ENCODE data around the gene SSBP4.
"Not testable (repeated sequence)": the region's sequence is repeated elsewhere in the genome, so short reads cannot be mapped to it uniquely, and the experiment has no call there.

The SSBP4 gene

DNA sequence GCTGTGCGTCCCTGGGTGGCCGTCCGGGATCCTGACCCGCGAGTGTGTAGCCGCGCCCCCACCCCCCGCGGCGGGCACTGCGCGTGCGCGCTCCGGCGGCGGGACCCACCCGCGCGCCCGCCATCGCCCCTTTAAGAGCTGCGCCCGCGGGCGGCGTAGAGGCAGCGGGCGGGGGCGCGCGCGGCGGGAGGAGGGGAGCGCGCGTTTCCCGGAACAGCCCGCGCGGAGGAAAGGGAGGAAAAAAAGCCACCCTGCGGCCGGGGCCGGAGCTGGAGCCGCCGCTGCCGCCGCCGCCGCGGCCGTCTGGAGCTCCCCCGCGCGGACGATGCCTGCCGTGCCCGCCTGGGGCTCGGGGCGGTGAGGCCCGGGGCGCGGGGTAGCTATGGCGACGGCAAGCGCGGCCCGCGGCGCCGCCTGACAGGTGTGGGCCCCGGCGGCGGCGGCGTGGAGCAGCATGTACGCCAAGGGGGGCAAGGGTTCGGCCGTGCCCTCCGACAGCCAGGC lies at the start of gene SSBP4:
Gene SSBP4, plus strand, starts transcription at position 204 of the 504 bp plus-strand sequence. Its CDS starts 251 bp downstream, at position 455.
- peak; percentile 45 for DNase-seq

DNA sequence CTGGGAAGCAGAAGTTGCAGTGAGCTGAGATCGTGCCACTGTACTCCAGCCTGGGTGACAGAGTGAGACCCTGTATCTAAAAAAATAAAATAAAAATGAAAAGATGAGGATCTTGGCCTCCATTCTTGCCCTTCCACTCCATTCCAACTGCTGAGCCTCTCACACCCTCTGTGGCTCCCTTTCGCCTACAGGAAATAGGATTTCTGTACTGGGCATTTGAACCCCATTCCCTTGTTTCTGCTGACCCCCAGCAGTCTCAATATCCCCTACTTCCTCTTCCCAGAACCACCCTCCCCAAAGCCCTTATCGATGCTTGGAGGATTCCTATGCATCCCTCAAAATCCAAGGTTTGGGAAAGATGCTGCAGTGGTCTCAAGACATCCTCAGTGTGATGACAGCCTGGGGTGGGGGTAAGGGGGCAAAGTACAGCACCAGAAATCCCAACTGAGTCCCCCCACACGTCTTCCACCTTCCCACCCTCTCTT lies 45.7 kb upstream of the SSBP4 start:
- DNase-seq: no peak

DNA sequence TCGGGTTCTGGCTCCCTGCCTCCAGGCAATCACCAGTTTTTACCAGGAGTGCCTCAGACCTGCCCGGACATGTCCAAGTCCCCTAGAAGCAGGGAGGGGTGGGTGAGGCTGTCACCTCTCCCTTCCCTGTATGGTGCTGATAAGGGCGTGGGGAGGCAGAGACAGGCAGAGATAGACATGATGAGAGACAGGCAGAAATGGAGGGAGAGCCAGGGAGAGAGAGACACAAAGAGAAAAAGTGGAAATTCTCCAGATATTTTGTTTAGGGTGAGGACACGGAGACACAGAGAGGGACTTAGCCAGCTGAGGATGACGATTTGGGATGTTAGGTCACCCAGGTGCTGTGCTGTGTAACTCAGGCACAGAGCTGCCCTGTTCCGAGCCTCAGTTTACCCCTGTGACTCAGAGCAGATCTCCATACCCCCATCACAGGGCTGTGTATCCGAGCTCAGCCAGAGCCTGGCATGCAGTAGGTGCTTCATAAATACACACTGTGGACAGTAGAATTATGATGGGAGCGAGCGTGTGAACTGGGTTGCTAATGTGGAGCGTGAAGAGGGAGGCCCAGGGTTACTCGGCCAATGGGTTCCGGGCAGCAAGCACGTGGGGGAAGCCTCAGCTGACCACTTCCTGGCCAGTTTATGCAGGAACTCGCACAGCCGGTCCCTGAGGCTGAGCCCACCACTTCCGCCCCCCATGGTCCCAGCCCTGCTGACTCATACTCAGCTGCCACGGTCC lies 45.1 kb upstream of the SSBP4 start:
- DNase-seq: peak; percentile 18

DNA sequence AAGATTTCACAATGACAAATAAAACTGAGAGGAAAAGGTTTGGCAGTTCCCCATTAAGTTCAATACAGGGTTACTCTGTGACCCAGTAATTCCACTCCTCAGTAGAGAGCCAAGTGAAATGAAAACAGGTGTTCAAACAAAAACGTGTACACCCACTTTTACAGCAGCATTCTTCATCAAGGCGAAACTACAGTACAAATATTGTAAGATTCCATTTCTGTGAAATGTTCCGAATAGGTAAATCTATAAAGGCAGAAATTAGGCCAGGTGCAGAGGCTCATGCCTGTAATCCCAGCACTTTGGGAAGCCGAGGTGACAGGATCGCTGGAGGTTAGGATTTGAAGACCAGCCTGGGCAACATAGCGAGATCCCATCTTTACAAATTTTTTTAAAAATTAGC lies 42.2 kb upstream of the SSBP4 start:
- DNase-seq: no peak

DNA sequence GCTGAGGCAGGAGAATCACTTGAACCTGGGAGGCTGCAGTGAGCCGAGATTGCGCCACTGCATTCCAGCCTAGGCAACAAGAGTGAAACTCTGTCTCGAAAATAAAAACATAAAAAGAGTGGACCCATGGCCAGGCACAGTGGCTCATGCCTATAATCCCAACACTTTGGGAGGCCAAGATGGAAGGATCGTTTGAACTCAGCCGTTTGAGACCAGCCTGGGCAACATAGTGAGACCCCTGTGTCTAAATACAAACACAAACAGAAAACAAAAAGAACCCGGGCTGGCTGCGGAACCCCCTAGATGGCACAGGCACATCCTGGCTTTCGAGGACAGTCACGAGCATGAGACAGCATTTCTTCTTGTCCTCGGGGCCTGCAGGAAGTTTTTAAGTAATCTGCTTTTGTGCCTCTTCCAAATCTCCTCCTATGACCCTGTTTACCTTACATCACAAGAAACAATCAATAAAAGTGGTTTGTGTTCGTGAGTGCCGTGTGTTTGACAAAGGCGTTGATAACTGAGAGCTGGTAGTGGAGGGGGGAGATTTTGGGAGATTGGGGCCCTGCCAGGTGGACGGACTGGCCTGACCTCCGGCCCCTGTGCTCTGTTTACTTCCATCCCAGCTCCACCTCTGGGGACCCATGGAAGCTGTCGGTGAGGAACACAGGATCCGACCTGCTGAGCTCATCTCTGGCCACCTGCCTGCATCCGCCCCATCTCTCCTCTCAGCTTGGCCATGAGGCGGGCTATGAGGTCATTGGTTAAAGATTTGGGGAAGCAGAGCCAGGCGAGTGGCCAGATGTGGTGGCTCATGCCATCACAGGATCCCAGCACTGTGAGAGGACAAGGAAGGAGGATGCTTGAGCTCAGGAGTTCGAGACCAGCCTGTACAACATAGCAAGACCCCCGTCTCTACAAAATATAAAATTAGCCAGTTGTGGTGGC lies 39.1 kb upstream of the SSBP4 start:
- DNase-seq: no peak

DNA sequence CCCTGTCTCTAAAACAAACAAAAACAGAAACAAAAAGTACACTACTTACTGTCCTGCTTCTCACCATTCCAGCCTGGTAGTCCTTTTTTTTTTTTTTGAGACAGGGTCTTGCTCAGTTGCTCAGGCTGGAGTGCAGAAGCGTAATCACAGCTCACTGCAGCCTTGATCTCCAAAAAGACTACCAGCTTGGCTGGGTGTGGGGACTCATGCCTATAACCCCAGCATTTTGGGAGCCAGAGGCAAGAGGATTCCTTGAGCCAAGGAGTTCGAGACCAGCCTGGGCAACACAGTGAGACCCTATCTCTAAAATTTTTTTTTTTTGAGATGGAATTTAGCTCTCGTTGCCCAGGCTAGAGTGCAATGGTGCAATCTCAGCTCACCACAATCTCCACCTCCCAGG lies 38.4 kb upstream of the SSBP4 start:
- no peak for DNase-seq

DNA sequence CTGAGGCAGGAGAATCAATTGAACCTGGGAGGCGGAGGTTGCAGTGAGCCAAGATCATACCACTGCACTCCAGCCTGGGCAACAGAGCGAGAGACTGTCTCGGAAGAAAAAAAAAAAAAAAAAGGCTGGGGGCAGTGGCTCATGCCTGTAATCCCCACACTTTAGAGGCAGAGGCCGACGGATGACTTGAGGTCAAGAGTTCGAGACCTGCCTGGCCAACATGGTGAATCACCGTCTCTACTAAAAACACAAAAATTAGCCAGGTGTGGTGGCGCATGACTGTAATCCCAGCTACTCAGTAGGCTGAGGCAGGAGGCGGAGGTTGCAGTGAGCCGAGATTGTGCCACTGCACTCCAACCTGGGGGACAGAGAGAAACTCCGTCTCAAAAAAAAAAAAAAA lies 35.6 kb upstream of the SSBP4 start:
- DNase-seq: not testable (repeated sequence)

DNA sequence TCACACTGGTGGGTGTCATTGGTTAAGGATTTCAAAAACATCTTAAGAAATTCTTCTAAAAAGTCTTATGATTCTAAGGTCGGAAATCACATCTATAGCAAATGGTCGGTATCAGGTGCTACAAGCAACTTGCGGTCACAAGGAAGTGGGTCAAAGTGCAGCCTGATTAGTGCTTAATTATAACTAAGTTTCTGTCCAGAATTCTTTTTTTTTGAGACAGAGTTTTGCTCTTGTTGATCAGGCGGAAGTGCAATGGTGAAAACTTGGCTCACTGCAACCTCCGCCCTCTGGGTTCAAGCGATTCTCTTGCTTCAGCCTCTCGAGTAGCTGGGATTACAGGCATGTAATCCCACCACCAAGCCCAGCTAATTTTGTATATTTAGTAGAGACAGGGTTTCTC lies 34.4 kb upstream of the SSBP4 start:
- DNase-seq: no peak

DNA sequence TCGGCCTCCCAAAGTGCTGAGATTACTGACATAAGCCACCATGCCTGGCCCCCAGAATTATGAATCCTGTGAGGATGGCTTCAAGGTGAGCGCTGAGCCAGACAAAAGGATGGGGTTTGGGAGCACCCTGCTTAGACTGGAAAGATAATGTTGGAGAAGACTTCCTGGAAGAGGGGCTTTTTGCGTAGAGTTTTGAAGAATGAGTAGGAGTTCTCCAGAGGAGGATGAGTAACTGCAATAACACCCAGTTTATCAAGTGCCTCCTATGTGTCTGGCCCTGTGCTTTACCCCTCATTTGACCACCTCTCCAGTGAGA lies 33.9 kb upstream of the SSBP4 start:
- no peak for DNase-seq

DNA sequence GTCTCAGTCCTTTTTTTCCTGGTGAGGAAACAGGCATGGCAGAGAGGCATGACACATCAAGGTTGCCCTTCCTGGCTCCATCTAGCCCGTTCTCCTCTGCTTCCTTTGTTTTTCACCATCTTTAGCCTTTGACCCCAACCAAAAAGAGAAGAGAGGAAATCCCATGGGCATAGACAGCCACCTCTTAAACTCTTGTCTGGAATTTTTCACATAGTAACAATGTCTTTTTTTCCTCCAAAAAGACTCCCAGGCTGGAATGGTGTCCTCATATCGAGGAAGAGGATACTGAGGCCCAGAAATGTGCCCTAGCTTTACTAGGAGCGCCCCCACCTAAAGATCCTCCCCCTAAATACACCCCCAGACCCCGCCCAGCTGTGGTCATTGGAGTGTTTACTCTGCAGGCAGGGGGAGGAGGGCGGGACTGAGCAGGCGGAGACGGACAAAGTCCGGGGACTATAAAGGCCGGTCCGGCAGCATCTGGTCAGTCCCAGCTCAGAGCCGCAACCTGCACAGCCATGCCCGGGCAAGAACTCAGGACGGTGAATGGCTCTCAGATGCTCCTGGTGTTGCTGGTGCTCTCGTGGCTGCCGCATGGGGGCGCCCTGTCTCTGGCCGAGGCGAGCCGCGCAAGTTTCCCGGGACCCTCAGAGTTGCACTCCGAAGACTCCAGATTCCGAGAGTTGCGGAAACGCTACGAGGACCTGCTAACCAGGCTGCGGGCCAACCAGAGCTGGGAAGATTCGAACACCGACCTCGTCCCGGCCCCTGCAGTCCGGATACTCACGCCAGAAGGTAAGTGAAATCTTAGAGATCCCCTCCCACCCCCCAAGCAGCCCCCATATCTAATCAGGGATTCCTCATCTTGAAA lies 33.3 kb upstream of the SSBP4 start, which contains the start of gene GDF15:
Gene GDF15, plus strand, starts transcription at position 484 of the 868 bp plus-strand sequence. Its CDS starts 32 bp downstream, at position 516.
- DNase-seq: no peak

DNA sequence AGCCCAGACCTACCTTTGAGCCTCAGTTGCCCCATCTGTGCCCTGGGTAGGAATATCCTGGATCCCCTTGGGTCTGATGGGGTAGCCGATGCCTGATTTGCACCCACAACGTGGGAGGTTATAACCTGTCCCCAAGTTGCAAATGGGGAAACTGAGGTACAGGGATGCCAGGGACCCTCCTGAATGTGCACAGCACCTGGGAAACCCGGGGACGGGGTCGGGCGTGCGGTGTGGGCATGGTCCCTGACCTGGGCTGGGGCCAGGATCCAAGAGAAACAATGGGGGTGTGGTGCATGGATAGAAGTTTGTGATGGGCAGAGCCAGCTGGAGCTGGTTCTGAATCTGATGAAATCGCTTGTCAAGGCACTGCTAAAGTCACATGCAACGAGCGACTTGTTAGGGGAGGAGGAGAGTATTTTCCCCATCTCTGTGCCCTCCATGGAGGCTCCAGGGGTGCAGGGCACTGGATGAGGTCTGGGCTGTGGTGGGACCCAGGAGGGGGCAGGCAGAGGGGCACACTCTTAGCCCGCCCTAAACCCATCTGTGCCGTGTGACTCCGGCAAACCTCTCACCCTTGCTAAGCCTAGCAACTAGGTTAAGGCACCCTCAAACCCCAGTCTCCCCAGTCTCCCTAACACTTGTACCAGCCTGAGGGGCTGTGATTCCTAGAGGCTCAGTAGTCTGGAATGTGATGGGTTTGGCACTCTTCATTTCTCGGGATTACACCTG lies 32.5 kb upstream of the SSBP4 start:
- no peak for DNase-seq

DNA sequence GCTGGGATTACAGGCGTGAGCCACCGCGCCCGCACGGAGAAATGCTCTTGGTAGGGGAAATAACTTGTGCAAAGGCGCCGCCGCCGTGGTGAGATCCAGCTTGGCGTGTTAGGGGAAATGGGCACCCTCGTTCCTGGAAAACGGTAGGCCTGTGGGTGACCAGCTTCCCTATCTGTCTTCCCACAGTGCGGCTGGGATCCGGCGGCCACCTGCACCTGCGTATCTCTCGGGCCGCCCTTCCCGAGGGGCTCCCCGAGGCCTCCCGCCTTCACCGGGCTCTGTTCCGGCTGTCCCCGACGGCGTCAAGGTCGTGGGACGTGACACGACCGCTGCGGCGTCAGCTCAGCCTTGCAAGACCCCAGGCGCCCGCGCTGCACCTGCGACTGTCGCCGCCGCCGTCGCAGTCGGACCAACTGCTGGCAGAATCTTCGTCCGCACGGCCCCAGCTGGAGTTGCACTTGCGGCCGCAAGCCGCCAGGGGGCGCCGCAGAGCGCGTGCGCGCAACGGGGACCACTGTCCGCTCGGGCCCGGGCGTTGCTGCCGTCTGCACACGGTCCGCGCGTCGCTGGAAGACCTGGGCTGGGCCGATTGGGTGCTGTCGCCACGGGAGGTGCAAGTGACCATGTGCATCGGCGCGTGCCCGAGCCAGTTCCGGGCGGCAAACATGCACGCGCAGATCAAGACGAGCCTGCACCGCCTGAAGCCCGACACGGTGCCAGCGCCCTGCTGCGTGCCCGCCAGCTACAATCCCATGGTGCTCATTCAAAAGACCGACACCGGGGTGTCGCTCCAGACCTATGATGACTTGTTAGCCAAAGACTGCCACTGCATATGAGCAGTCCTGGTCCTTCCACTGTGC lies 30.9 kb upstream of the SSBP4 start:
- peak; percentile 44 for DNase-seq

DNA sequence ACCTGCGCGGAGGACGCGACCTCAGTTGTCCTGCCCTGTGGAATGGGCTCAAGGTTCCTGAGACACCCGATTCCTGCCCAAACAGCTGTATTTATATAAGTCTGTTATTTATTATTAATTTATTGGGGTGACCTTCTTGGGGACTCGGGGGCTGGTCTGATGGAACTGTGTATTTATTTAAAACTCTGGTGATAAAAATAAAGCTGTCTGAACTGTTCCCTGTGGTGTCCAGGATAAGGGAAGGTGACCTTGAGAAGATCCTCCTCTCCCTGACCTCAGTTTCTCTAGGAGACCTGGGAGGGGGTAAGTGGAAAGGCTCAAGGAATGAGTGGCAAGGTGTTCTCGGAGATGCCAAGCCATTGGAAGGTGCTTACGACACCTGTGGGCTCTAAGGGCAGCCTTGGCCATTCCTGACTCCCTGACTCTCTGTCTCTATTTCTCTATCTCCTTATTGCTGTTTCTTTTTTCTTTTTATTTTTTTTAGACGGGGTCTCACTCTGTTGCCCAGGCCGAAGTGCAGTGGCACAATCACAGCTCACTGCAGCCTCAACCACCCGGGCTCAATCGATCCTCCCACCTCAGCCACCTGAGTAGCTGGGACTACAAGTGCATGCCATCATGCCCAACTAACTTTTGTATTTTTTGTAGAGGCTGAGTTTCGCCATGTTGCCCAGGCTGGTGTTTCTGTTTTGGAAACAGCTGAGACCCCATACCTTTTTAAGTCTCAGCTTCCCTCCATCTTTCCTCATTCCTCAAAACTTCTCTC lies 30.1 kb upstream of the SSBP4 start:
- DNase-seq: no peak

DNA sequence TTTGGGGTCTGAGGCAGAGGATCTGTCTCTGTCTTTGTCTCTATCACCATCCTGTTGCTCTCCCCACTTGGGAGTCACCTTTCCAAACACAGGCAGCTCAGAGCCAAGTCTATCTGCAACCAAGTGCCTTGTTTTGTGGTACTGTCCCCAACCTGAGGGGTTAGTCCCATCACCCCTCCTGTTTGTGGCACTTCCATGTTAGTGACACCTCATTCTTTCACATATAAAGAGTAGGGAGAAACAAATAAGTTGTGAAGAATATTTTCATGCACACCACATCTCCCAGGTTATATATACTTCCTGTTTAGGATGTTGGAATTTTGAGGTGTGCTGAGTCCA lies 29.5 kb upstream of the SSBP4 start:
- DNase-seq: no peak

DNA sequence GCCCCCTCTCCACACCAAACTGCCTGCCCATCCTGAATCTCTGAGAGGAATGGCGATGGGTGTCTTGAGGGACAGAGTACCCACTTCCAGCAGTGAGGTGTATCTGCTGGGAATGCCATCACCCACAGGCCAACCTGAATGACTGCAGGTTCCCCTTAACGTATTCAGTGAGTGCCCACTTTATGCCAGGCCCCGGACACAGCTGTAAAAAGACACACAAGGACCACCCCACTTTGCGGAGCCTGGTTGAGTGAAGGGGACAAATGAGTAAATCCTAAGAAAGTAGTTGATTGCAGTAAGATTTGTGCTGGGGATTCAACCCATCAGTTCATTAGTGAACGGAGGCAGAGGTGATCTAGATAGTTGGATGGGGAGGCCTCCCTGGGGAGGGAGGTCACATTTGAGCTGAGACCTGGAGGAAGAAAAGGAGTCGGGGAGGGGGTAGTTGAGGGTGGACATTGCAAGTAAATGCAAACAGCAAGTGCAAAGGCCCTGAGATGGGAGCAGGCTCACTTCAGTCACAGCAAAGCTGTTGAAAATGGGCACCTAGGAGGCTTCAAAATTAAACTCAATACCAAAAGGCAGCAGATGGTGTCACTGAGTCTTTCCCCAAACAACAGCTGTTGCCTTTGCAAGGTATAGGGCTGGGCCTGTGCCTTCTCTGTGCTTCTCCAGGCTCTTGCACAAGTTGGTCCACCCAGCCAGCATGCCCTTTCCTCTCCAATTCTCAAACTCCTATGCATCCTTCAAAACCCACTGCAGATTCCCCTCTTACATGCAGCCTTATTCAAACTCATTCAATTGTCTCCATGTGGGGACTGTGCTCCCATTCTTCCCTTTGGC lies 28.9 kb upstream of the SSBP4 start:
- DNase-seq: no peak

DNA sequence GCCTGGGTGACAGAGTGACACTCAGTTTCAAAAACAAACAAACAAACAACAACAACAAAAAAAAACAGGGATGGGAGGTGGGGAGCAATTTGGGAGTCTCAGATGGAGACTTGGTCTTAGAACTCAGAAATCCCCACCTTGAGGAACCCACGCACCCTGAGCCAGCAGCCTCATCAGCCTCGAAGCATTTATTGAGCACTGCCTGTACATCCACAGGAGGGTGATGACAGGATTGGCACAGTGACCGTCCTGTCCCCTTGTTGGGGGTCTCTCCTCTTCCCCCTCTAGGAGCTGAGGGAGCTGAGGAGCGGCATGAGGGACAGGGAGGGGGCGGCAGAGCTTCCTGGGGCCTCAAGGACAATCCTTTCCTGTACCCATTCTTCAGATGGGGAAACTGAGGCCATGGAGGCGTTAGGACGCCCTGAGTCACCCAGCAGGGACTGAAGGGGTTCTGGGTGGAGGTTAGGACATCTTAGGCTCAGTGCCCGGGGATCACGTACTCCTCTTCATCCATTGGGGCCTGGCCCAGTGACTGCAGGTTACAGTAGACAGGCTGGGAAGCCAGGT lies 27.6 kb upstream of the SSBP4 start:
- no peak for DNase-seq

DNA sequence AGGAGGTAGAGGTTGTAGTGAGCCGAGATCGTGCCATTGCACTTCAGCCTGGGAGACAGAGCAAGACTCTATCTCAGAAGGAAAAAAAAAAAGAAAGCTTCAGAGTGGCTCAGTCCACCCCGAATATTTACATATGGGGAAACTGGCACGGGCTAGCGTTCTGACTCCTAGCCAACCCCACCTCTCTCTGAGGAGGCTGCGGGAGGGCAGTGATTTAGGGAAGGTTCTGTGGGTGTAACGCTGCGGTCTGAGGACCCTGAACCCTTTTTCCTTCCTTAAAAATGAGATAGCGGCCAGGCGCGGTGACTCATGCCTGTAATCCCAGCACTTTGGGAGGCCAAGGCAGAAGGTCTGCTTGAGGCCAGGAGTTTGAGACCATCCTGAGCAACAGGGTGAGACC lies 26.8 kb upstream of the SSBP4 start:
- DNase-seq: no peak

DNA sequence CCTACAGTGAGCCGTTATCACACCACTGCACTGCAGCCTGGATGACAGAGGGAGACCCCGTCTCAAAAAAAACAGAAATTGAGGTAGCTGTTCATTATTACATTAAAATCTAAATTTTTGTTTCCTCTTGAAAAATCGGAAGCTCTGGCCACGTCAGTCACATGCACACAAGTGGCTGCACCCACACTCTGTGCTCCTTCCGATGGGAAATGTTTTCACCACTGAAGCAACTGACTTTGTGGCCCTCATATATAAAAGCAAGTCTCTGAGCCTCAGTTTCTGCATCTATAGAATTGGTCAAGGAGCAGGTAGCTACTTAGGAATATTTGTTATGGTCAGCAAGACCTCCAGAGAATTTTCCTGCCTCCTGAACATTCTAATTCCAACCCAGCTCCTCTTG lies 26.3 kb upstream of the SSBP4 start:
- no peak for DNase-seq

DNA sequence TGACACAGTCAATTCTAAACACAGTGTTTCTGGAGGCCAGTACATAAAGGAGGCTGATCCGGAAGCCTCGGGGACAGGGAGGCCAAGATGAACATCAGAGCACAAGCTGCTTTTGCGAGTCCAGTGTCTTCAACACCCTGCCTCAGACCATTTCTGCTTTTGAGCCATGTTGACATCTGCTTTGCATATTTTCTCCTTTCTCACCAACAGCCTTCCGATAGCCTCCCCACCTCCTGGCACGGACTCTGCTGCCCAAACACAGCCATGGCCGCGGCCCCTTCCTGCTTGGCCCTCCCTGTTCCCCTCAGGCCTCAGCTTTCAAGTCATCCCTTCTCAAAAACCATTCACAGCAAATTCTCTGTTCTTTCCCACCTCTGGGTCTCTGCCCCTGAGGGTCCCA lies 25.4 kb upstream of the SSBP4 start:
- DNase-seq: no peak
